Body of pancreas (tissue), 4 donors: ENCODE results near the gene PXMP4. TPM values are rescaled to one million over a fixed set of nuclear protein-coding genes. Genes with fewer than 3 reads are reported as not detected.

Experiments
- ATAC-seq: fragments of 150-250 bp; one replicate; pipeline ENCODE4 v1.9.1; 2016
- DNase-seq, 4 donors: peaks; one replicate each; pipeline ENCODE4 v3.0.0-alpha.2; 2019
- H3K27ac ChIP-seq, 4 donors: fragments of 200-600 bp; sonication (generic); 1 replicate in 3 of 4; 2 replicates in 1 of 4; pipeline versions ENCODE4 v1.5.1 to v1.6.1; 2016 to 2019; ENCODE audit warnings: mild to moderate bottlenecking in 1 of 4, mixed read lengths in 1 of 4, moderate library complexity in 1 of 4
- H3K27me3 ChIP-seq, 2 donors: fragments of 200-600 bp; sonication (generic); one replicate each; pipeline ENCODE4 v1.6.0; 2016; ENCODE audit warnings: mild to moderate bottlenecking in 1 of 2
- H3K36me3 ChIP-seq, 2 donors: fragments of 200-600 bp; sonication (generic); replicated peaks in 1 of 2; 2 replicates each; pipeline ENCODE4 v1.5.1; 2016; ENCODE audit warnings: low read depth in 2 of 2; ENCODE audit not compliant: insufficient read depth in 1 of 2
- H3K4me1 ChIP-seq: fragments of 200-600 bp; sonication (generic); one replicate; pipeline ENCODE4 v1.6.0; 2016
- H3K4me3 ChIP-seq, 2 donors: fragments of 200-600 bp; sonication (generic); 1 replicate in 1 of 2; 2 replicates in 1 of 2; pipeline ENCODE4 v1.5.1; 2016 to 2019
- H3K9me3 ChIP-seq, 3 donors: fragments of 200-600 bp; sonication (generic); 1 replicate in 2 of 3; 2 replicates in 1 of 3; pipeline ENCODE4 v1.5.1; 2016
- CTCF ChIP-seq, 7 experiments: fragments of 450-650 bp in 4 of 7; fragments of 200-600 bp in 3 of 7; sonication (generic) in 3 of 7; IDR thresholded peaks; one replicate each; pipeline ENCODE4 v1.5.1; 2016 to 2019; ENCODE audit warnings: antibody characterized with exemption in 7 of 7
- POLR2A ChIP-seq, 3 donors: fragments of 450-650 bp; IDR thresholded peaks; one replicate each; pipeline ENCODE4 v1.6.1; 2016; ENCODE audit warnings: antibody characterized with exemption in 3 of 3, mild to moderate bottlenecking in 2 of 3
- WGBS, 2 donors: methylation state at CpG; one replicate each; pipeline ENCODE4 v1.1.5; 2017; 5-methylcytosine and 5-hydroxymethylcytosine counted together
- intact Hi-C: fragments of 100-400 bp; cut with DNase I; formaldehyde crosslinking; loops from one replicate; pipeline ENCODE4 v1.15.1; 2023
- total RNA-seq, 2 donors: library from RNA; depleted of rRNA; stranded (reverse); fragments of >200 nt; gene quantifications; one replicate each; pipeline ENCODE4 v1.1.0, GENCODE V29; 2016

PXMP4 gene
- total RNA-seq, 2 donors from 2014 or later = 3.3 to 5.2 TPM

GRCh38 chr20:33673410-33674293, 46.5 kb downstream of the PXMP4 start:
- H3K4me1 ChIP-seq = peaks cover 30% of the 10 kb centered on the region
- no peaks in the 10 kb centered on the region for H3K9me3 ChIP-seq
- TF ChIP-seq POLR2A (IDR thresholded peaks at IDR 0.05) = no peak
- no peak for TF ChIP-seq CTCF (IDR thresholded peaks at IDR 0.05)
- DNase-seq (no peak), ATAC-seq (peak; percentile 48)
- H3K4me3 ChIP-seq = peak overlapping the region; percentile 34 to 35
- H3K27me3 ChIP-seq = no peaks in the 10 kb centered on the region
- peak overlapping the region; percentile 5 to 75 (median 66) for H3K27ac ChIP-seq
- 8 to 17% methylated on average over 20 to 22 of the region's 29 CpGs for WGBS, 2 donors
- intact Hi-C loops = loop anchor here (5.0 kb wide), 1 partner anchor 211 kb away; no protein-coding TSS in a partner anchor
- H3K36me3 ChIP-seq = peaks cover 0 to 3% of the 10 kb centered on the region in 2 donors

GRCh38 chr20:33673114-33673409, 47.0 kb downstream of the PXMP4 start:
- no peak for TF ChIP-seq CTCF (IDR thresholded peaks at IDR 0.05)
- intact Hi-C loops = loop anchor here (5.0 kb wide), 1 partner anchor 211 kb away; no protein-coding TSS in a partner anchor
- H3K27me3 ChIP-seq = no peaks in the 10 kb centered on the region
- no peaks in the 10 kb centered on the region for H3K9me3 ChIP-seq
- WGBS, 2 donors = 49 to 51% methylated on average over 3 to 4 of the region's 4 CpGs
- H3K36me3 ChIP-seq = peaks cover 0 to 3% of the 10 kb centered on the region in 2 donors
- peaks cover 34% of the 10 kb centered on the region for H3K4me1 ChIP-seq
- no peak overlapping the region for H3K4me3 ChIP-seq
- no peak for ATAC-seq
- DNase-seq = no peak
- peak overlapping the region in 2 of 4 donors; percentile 64 to 75 for H3K27ac ChIP-seq

GRCh38 chr20:33672426-33673113, 47.5 kb downstream of the PXMP4 start:
- intact Hi-C loops = loop anchor here (5.0 kb wide), 1 partner anchor 210 kb away; no protein-coding TSS in a partner anchor
- Histone ChIP-seq H3K9me3 (no peaks in the 10 kb centered on the region), H3K27me3 (no peaks in the 10 kb centered on the region), H3K4me1 (peaks cover 39% of the 10 kb centered on the region), H3K36me3 (peaks cover 0 to 3% of the 10 kb centered on the region in 2 donors), H3K27ac (peak overlapping the region in 1 of 4 donors; percentile 75), H3K4me3 (no peak overlapping the region)
- ATAC-seq (no peak), DNase-seq (peak in 1 of 4 donors; percentile 41)
- no peak for TF ChIP-seq CTCF (IDR thresholded peaks at IDR 0.05)
- no peak for TF ChIP-seq POLR2A (IDR thresholded peaks at IDR 0.05)
- WGBS, 2 donors = 51 to 54% methylated on average over 9 to 17 of the region's 17 CpGs

- no peak for DNase-seq
- Histone ChIP-seq H3K27me3 (no peaks in the 10 kb centered on the region), H3K4me3 (no peak overlapping the region), H3K27ac (no peak overlapping the region), H3K4me1 (peaks cover 48% of the 10 kb centered on the region), H3K36me3 (peaks cover 0 to 3% of the 10 kb centered on the region in 2 donors), H3K9me3 (no peaks in the 10 kb centered on the region)
- WGBS, 2 donors = 79 to 80% methylated on average over 5 to 8 of the region's 8 CpGs
- intact Hi-C loops = loop anchor here (5.0 kb wide), 1 partner anchor 209 kb away; no protein-coding TSS in a partner anchor
- TF ChIP-seq POLR2A (IDR thresholded peaks at IDR 0.05) (no peak), CTCF (IDR thresholded peaks at IDR 0.05) (no peak)
- ATAC-seq = no peak
These were observed 48.4 kb downstream of the PXMP4 start for GRCh38 chr20:33671573-33672288.
